ENCODE results near the gene LRRC56.

LRRC56 gene

DNA sequence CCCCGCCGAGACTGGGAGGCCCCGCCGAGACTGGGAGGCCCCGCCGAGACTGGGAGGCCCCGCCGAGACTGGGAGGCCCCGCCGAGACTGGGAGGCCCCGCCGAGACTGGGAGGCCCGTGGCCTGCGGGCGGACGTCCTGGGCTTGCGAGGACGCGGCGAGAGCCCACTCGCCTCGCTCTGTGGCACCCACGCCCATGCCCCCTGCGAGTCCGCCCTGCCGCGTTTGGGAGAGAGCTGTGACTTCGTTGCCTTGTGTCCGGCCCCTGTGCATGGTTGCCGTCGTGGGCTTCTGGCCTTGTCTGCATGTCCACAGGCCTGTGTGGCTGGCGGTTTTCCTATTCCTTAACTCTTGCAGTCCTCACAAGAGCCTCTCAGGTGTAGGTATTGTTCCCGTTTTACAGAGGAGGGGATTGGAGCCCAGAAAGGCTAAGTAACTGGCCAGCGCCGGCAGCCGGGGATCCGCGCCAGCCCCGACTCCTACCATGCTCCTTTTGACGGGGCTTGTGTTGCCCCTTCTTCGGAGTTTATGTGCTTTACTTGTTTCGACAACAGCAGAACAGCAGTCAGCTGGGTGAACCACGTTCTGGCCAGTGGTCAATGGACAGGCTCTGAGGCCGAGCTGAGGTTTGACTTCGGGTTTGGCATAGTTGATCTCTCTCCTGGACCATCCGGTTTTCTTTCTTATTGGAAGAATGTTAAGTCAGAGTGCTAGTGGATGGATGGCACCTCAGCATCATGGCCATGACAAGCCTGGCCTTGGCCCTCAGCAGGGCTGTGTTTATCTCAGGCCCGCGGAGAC is 39.7 kb downstream of the LRRC56 start:
- DNase-seq = no peak

DNA sequence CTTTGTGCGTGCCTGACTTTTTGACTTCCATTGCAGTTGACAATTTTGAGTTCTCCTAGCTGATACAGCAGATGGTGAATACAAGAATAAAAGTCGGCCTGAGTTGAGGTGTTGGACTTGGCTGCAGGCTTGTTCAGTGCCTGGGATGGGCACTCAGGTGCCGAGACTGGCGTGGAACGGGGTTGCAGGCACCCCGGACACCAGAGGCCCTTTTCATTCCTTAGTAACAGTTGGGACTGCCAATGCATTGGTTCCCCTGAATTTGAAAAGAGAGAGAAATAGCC is 40.2 kb downstream of the LRRC56 start:
- DNase-seq = no peak

DNA sequence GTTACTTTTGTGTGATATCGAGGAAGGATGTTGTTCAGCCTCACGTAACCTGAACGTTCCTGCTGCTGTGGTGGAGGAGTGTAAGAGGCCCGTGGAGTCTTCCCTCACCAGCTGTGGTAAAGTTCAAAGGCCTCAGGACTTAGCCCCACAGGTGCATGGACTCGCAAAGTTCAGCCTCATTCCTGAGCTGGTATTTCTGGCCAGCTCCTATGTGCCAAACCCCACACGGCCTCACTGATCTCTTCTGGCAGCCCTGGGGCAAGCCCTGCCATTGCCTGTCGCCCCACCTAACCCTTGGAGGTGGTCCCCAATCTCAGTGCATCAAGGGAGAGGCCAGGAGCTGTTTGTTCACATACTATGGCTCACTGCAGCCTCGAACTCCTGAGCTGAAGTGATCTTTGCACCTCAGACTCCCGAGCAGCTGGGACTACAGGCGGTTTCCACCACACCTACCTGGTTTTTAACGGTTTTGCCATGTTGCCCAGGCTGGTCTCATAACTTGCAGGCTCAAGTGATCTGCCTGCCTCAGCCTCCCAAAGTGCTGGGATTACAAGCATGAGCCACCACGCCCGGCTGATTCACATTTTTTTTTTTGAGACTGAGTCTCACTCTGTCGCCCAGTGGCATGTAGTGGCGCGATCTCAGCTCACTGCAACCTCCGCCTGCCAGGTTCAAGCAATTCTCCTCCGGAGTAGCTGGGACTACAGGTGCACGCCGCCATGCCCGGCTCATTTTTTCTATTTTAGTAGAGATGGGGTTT is 41.1 kb downstream of the LRRC56 start:
- no peak for DNase-seq

DNA sequence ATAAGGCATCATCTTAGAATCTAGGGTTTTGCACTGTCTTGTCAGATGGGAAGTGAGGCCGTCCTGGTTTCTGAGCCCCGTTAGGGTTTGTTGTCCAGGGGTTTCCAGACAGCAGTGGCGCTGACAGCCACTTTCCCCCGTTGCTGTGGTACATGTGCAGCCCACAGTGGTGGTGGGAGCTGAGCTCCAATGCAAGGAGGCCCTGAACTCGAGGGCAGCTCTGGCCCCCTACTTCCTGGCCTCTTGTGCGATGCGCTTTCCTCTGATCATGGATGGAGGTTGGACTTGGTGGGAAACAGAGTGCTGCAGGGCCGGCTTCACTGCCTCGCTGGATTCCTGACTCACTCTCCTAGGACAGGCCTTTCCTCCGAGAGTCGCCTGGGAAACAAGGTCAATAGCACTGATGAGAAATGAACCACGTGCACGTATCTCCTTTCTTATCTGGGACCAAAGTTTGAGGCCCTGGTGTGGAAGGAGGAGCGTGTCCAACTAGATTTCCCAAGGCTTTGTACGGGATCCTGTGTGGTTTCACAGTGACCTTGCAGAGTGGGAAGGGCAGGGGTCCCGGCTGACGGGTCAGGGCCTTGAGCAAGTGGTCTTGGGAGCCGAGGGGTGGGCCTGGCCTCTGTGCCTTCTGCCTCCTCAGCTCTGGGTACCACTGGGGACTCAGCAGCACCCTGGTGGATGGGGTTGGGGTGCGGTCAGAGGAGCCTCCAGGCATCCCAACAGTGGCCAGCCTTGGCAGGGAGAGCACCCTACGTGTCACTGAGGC is 42.7 kb downstream of the LRRC56 start:
- DNase-seq = no peak

DNA sequence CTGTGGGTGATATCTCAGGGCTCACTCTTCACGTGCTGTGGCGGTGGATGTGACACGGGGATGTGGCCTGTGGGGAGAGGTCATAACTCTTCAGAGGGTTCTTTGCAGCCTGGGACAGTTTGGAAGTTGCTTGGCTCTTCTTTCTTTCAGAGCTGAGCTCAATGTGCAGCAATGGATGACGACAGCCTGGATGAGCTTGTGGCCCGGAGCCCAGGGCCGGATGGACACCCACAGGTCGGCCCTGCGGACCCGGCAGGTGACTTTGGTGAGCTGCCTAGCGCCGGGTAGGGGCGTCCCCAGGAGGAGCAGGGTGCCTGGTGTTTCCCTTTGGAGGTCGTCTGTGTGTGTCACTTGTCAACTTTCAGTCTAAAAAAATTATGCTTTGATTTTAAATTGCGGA is 44.0 kb downstream of the LRRC56 start:
- DNase-seq = no peak

DNA sequence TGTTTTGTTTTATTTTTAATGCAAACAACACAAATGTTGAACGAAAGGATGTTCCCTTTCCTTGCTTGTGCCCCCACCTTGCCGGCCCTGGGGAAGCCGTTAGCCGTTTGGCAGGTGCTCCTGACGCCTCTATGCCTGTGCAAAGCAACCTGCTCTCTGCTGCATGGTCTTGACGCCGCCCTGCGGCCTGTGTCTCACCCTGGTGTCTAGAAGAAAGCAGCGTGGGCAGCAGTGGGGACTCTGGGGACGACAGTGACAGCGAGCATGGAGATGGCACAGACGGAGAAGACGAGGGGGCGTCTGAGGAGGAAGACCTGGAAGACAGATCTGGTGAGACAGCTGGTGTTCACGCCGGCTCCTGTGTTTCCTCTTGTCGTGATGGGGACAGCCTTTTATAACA is 44.4 kb downstream of the LRRC56 start:
- no peak for DNase-seq

DNA sequence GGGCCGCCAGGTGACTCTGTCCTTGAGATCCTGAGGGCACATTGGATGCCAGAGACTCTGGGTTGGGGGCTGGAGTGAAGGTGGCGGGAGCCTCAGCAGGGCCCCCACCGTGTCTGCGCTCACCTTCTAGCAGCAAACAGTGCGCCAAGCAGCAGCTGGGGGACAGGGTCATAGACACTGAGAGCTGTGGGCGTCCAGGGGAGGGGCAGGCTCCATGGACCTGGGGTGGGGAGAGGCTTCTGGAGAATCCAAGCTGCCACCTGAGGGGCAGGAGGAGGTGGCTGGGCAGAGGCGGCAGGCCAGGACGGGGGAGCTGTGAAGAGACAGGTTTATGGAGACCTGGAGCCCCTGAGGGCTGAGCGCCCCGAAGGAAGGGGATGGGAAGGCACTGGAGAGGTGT is 47.0 kb downstream of the LRRC56 start:
- no peak for DNase-seq

DNA sequence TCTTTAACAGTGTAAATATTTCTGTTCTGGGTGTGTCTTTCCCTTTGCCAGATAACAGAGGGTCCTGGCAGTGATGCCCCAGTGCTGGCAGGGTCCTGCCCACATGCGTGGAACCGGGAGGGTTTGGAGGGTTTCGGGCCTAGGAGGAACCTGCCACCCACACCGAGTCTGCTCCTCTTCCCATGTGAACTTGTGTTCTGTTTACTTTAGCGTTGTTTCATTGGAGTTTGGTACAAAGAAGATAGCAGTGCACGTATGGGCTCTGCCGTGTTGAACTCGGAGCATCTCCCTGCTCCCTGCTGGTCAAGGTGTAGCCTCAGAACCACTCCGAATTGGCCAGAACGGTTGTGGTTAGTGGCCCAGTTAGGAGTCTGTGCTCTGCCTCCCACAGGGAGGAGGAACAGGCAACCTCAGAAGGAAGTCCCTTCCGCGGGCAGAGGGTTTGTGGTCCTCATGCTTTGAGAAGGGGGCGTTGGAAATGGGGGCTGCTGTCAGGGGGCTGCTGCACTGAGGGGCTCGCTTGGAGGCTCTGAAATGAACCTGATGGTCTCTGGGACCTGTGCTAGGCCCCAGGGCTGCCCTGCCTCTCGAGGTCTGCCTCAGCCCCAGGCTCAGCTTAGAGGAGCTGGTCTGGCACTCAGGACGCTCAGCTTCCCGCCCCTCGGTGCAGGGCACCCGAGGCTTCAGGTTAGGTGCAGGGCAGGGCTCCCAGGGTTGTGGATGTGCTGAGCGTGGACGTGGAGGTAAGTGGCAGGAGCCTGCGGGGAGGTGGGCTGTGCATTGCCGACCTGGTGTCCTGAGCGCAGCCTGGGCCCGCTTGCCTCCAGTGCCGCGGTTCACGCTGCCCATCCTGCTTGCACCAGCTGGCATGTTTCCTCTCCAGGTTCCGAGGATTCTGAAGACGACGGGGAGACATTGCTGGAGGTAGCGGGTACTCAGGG is 49.3 kb downstream of the LRRC56 start:
- no peak for DNase-seq

DNA sequence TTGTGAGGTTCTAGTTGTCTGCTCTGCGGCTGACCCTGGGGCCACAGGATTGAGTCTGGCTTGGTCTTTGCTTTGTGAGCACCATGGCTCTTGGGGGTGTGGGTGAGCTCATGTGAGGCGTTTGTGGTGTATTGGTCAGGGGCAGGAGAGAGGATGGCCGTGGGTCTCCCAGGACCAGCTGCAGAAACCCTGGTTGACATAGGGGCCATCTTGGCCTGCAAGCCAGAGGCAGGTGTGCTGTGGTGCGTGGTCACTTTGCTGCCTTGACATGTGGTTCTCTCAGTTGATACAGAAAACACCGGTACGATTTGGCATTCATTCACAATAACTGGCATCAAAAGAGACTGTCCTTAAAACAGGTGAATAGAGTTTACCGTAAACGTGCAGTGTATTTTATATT is 50.2 kb downstream of the LRRC56 start:
- DNase-seq = no peak

DNA sequence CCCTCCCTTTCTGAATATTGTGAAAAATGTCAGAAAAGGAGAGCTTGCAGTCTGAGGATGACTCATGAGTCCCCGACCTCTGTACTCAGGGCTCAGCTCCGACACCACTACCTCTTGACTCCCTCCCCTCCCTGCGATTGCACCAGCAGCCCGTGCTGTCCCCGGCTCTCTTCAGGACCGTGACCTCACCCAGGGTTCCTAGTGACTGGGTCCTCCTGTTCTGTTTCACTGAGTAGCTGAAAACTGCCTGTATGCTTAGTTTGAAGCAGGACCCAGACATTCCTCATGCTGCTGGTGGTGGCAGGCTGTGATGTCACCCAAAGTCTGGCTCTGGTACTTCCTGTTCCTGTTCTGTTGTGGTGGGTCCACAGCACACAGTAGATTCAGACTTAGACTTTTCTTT is 50.7 kb downstream of the LRRC56 start:
- no peak for DNase-seq

DNA sequence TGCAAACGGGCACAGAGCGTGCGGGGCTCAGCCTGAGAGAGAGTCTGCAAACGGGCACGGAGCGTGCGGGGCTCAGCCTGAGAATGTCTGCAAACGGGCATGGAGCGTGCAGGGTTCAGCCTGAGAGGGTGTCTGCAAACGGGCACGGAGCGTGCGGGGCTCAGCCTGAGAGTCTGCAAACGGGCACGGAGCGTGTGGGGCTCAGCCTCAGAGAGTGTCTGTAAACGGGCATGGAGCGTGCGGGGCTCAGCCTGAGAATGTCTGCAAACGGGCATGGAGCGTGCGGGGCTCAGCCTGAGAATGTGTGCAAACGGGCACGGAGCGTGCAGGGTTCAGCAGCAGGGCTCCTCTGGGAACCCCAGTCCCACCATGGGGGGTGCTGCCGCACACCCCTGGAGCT is 52.5 kb downstream of the LRRC56 start:
- no peak for DNase-seq

DNA sequence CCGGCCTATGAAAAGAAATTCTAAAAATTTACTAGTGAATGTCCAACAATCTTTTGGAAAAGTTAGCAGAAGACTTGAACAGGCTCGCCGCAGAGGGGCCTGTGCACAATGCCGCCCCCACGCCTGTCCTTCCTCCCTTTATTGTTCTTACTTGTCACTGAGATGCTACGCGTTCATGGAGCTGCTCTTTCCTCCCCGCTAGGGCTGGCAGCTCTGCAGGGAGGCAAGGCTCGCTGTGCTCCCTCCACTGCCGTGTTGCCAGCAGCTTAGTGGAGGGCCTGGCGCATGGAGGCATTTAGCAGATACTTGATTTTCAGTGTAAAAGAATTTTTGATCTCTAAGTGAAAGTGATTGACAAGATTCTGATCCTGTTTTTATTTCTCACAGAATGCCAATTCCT is 53.7 kb downstream of the LRRC56 start:
- DNase-seq = no peak

DNA sequence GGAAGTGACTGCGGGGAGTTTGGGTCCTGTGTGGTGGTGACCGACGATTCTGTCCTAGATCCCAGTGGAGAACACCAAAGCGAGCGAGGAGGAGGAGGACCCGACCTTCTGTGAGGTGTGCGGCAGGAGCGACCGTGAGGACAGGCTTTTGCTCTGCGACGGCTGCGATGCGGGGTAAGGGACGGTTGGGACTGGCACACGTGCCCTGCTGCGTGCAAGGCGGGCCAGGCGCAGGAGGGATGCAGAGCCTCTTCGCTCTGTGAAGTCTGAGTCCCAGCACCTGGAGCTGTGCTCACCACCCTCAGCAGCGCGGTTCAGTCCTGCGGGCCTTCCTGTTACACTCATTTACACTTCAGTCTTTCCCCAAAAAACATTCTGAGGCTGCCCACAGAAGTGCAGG is 55.2 kb downstream of the LRRC56 start:
- no peak for DNase-seq

DNA sequence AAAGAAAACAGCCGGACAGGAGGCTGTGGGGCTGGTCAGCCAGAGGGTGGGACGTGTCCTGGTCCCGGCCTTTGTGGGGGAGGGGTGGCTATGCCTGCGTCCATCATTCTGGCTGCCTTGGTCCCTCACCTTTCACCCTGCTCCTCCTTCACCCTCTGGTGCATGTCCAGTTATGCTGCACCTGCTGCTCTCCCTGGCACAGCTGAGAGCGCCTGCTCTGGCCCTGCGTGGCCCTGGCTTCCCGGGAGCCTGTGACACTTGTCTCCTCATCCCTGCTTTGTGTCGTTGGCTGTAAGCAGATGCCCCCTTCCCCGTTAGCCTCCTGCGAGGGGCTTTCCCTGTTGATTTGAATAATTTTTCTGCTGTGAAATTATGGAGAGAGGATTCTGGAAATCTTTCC is 55.6 kb downstream of the LRRC56 start:
- no peak for DNase-seq

DNA sequence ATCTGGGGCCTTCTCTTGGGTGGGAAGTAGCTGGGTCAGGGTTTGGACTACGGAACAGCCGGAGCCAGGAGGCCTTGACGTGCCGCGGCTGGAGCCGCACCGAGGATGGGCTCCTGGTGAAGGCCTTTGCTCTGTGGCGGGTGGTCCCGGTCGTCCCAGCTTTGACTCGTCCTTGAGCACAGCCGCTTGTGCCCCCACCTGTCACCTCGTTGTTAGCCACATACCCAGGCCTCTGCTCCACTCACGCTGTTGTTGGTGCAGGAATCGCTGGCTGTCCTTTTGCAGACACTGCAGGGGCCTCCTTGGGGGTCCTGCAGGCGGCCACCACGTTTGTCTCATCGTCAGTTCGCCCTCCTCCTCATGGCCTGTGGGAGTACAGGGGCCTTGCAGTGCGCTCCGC is 56.0 kb downstream of the LRRC56 start:
- DNase-seq = no peak

DNA sequence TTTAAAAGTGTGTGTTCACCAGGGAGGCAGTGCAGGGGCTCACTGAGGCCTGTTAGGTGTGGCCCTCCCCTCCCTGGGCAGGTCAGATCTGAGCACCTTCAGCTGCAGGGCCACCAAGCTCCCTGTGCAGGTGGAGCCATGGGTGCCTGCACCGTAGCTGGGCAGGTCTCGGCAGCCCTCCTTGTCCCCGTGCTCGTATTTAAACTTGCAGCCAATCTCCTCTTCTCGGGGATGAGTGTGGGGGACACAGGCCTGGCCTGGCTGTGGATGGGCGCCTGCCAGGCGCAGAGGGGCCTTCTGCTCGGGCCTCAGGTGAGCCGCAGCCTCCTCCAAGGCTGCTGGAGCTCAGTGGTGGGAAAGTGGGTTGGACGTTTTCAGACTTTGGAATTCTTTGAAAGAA is 58.1 kb downstream of the LRRC56 start:
- no peak for DNase-seq

DNA sequence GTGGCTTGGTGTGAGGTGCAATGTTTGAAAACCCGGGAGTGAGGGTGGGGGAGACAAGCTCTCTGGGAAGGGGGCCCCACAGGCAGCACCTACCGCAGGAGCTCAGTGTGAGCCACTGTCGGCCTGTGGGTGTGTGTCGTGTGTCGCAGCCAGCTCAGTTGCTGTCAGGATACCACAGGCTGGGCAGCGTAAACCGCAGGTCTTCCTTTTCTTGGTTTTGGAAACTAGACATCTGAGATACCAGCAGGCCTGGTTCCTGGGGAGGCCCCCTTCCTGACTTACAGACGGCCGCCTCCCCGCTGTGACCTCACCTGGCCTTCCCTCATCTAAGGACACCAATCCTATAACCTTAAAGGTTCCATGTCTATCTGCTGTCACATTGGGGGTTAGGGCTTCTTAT is 59.0 kb downstream of the LRRC56 start:
- no peak for DNase-seq

DNA sequence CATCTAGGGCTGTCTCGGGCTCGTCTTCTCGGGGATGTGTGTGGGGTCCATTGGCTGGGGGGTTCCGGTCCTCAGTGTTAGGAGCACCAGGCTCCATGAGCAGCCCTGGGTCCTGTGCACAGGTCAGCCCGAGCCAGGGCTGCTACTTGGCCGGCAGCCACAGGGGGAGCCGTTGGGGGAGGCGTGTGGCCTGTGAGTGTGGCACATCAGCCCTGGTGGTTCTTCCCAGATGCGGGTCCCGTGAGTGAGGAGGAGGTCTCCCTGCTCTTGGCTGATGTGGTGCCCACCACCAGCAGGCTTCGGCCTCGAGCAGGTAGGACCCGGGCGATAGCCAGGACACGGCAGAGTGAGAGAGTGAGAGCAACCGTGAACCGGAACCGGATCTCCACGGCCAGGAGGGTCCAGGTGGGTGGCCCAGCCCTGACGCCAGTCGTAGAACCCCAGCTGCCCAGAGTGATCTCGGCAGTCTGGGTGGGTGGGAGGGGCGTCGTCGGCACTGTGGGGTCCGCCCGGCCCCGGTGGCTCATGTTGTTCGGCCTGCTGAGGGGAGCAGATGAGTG is 59.9 kb downstream of the LRRC56 start:
- DNase-seq = peak; percentile 82

DNA sequence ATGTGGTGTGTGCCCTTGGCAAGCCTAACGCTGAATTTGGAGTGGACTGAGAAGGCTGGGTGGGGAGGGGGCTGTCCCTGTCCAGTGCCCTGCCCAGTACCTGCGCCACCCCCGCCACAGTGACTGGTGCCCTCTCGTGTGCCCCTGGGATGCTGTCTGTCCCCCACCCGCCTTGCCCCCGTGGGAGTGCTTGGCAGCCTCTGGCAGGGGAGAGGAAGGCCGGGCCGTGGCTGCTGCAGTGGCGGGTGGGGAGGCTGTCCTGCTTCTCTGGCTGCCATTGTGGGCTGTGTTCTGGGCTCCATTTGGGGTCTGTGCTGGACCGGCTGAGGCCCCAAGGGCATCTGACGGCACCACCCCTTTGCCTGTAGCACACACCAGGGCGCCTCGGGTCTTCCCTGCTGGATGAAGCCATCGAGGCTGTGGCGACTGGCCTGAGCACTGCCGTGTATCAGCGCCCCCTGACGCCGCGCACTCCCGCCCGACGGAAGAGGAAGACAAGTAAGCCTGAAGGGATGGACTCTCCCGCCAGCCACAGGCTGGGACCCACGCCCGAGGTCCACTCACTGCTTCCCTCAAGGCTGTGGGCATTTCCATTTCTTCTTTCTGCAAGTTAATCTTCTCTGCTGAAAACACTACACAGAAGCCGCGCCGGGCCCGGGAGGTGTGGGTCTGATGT is 60.8 kb downstream of the LRRC56 start:
- DNase-seq = no peak

DNA sequence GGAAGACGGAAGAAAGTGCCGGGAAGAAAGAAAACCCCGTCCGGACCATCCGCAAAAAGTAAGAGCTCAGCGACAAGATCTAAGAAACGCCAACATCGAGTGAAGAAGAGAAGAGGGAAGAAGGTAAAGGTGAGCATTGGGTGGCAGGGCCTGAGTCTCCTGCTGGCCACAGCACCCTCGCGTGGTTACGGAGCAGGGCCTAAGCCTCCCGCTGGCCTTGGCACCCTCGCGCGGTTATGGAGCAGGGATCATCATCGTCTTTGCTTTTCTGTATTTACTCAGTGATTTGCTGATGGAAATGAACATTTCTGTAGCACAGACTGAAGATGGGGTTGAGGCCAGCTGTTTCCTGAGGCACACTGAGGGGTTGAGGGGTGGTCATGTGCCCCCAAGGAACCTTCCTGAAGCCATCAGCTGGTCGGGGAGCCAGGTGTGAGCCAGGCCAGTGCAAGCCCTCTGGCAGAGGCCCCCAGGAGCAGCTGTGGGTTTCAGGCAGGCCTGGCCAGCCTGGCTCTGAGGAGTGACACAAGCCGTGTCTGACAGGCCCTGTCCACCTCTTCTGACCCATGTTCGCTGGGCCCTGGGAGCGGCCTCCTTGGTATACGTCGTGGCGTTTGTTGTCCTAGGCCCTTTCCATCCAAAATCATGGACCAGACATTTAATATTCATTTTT is 64.4 kb downstream of the LRRC56 start:
- DNase-seq = no peak

DNA sequence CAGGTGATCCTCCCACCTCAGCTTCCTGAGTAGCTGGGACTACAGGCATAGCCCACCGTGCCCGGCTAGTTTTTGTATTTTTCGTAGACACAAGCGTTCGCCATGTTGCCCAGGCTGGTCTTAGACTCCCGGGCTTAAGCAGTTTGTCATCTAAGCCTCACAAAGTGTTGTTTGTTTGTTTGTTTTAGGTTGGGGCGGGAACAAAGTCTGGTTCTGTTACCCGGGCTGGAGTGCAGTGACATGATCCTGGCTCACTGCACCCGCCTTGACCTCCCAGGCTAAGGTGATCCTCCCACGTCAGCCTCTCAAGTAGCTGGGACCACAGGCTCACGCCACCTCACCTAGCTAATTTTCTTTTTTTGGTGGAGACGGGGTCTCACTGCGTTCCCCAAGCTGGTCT is 65.8 kb downstream of the LRRC56 start:
- no peak for DNase-seq

Measured in 8988T (cell line).